RWPE1 (cell line): ENCODE data around the gene TRPV2.
A peak's percentile ranks its signal among the peaks of the same experiment; 100 is the strongest.

Source experiments
- CTCF ChIA-PET: fragments of 350-600 bp; sonication (Branson Sonifier 250); formaldehyde crosslinking; extraction: SDS; loops from one replicate; lab custom pipeline; 2021; lab: Yijun Ruan, JAX
- POLR2A ChIA-PET: fragments of 400-600 bp; formaldehyde crosslinking; extraction: SDS; loops from one replicate; lab custom pipeline; 2020; ENCODE audit warnings: antibody characterized with exemption; ENCODE audit not compliant: low non-redundant PET; lab: Yijun Ruan, JAX
- DNase-seq: peaks from one replicate; pipeline ENCODE4 v3.0.0; 2012; ENCODE audit warnings: low spot score
- H3K27ac ChIP-seq: fragments of 450-650 bp; 2 replicates; pipeline ENCODE4 v1.5.1; 2017
- CTCF ChIP-seq: fragments of 450-650 bp; conservative IDR thresholded peaks from 2 replicates; pipeline ENCODE4 v1.5.1; 2017; ENCODE audit warnings: low read depth, mild to moderate bottlenecking

The TRPV2 gene

GRCh38 chr17:16423226-16423872, 8.0 kb downstream of the TRPV2 start:
- CTCF ChIA-PET = interaction anchor here (0.6 kb wide), 1 partner anchor 15 kb away, joined by 4 read pairs; no protein-coding TSS in a partner anchor
- H3K27ac ChIP-seq = no peak overlapping the region
- no peak for TF ChIP-seq CTCF
- POLR2A ChIA-PET = no interaction called here
- DNase-seq = no peak

GRCh38 chr17:16425202-16425601, 9.8 kb downstream of the TRPV2 start:
- CTCF ChIA-PET = interaction anchor here (0.7 kb wide), 1 partner anchor 135 kb away, joined by 3 read pairs; no protein-coding TSS in a partner anchor

GRCh38 chr17:16425698-16426659, 10.6 kb downstream of the TRPV2 start:
- ChIA-PET CTCF (no interaction called here), POLR2A (no interaction called here)
- no peak for TF ChIP-seq CTCF
- no peak overlapping the region for H3K27ac ChIP-seq
- DNase-seq = no peak

More at GRCh38 chr17:16425202-16425601, 9.8 kb downstream of the TRPV2 start:
- POLR2A ChIA-PET = no interaction called here
- H3K27ac ChIP-seq = no peak overlapping the region
- no peak for TF ChIP-seq CTCF
- no peak for DNase-seq

- no peak for DNase-seq
- ChIA-PET CTCF (interaction anchor here (0.6 to 1.3 kb wide), 3 partner anchors 8 to 20 kb away, joined by 3 to 6 read pairs (median 4); no protein-coding TSS in a partner anchor), POLR2A (no interaction called here)
- TF ChIP-seq CTCF = no peak
- no peak overlapping the region for H3K27ac ChIP-seq
Observed at GRCh38 chr17:16427020-16427419, 11.6 kb downstream of the TRPV2 start.

- H3K27ac ChIP-seq = no peak overlapping the region
- POLR2A ChIA-PET = interaction anchor here (1.0 kb wide), 1 partner anchor 10 kb away, joined by 5 read pairs; no protein-coding TSS in a partner anchor
- DNase-seq = no peak
- CTCF ChIA-PET = interaction anchor here (0.7 to 1.3 kb wide), 4 partner anchors 9 to 41 kb away, joined by 3 to 6 read pairs (median 4); no protein-coding TSS in a partner anchor
- peak; percentile 27 for TF ChIP-seq CTCF
Observed at GRCh38 chr17:16428098-16428882, 12.9 kb downstream of the TRPV2 start.

GRCh38 chr17:16429083-16429482, 13.7 kb downstream of the TRPV2 start:
- CTCF ChIA-PET = interaction anchor here (0.8 kb wide), 1 partner anchor 66 kb away, joined by 7 read pairs; no protein-coding TSS in a partner anchor
- DNase-seq = no peak
- POLR2A ChIA-PET = interaction anchor here (1.3 kb wide), 1 partner anchor 10 kb away, joined by 3 read pairs; no protein-coding TSS in a partner anchor
- TF ChIP-seq CTCF = no peak
- no peak overlapping the region for H3K27ac ChIP-seq
